ENCODE measurements around the gene ABCB9.

- no peak for TF ChIP-seq CTCF (IDR thresholded peaks at IDR 0.05; ENCODE audit: poor library complexity, severe bottlenecking)
- TF ChIP-seq SMC3 (conservative IDR thresholded peaks at IDR 0.05; ENCODE audit: poor library complexity): no peak
- TF ChIP-seq, protein P1, sequence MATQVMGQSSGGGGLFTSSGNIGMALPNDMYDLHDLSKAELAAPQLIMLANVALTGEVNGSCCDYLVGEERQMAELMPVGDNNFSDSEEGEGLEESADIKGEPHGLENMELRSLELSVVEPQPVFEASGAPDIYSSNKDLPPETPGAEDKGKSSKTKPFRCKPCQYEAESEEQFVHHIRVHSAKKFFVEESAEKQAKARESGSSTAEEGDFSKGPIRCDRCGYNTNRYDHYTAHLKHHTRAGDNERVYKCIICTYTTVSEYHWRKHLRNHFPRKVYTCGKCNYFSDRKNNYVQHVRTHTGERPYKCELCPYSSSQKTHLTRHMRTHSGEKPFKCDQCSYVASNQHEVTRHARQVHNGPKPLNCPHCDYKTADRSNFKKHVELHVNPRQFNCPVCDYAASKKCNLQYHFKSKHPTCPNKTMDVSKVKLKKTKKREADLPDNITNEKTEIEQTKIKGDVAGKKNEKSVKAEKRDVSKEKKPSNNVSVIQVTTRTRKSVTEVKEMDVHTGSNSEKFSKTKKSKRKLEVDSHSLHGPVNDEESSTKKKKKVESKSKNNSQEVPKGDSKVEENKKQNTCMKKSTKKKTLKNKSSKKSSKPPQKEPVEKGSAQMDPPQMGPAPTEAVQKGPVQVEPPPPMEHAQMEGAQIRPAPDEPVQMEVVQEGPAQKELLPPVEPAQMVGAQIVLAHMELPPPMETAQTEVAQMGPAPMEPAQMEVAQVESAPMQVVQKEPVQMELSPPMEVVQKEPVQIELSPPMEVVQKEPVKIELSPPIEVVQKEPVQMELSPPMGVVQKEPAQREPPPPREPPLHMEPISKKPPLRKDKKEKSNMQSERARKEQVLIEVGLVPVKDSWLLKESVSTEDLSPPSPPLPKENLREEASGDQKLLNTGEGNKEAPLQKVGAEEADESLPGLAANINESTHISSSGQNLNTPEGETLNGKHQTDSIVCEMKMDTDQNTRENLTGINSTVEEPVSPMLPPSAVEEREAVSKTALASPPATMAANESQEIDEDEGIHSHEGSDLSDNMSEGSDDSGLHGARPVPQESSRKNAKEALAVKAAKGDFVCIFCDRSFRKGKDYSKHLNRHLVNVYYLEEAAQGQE (IDR thresholded peaks at IDR 0.05; ENCODE audit: borderline replicate concordance): no peak
- TF ChIP-seq EP300 (conservative IDR thresholded peaks at IDR 0.05; ENCODE audit: poor library complexity, severe bottlenecking): no peak
- TF ChIP-seq MXI1 (conservative IDR thresholded peaks at IDR 0.05; ENCODE audit: poor library complexity, severe bottlenecking): no peak
- TF ChIP-seq POLR2AphosphoS5 (IDR thresholded peaks at IDR 0.05): no peak
- TF ChIP-seq TAF1 (IDR thresholded peaks at IDR 0.05; ENCODE audit: low read depth): no peak
- no peak for TF ChIP-seq RAD21 (conservative IDR thresholded peaks at IDR 0.05)
These were observed 21.4 kb downstream of the ABCB9 start for GRCh38 chr12:122944605-122945592.
